Liver (tissue), 9 donors: Measurements from ENCODE around the gene SEPHS1. TPM values are rescaled to one million over a fixed set of nuclear protein-coding genes. Genes with fewer than 3 reads are reported as not detected.

Experiments
- DNase-seq: peaks from one replicate; pipeline ENCODE4 v3.0.0-alpha.2; 2017; ENCODE audit warnings: low spot score
- H3K27ac ChIP-seq, 2 donors: one replicate each; pipeline ENCODE4 v1.7.0; 2013; ENCODE audit warnings: inconsistent platforms in 2 of 2, low read length in 2 of 2, control low read depth in 1 of 2, low read depth in 1 of 2, mild to moderate bottlenecking in 1 of 2
- H3K27me3 ChIP-seq, 4 donors: one replicate each; pipeline versions ENCODE4 v1.6.1 to v1.7.0; 2013; ENCODE audit warnings: low read length in 3 of 4, inconsistent platforms in 1 of 4, mild to moderate bottlenecking in 1 of 4, moderate library complexity in 1 of 4; ENCODE audit not compliant: control insufficient read depth in 4 of 4, insufficient read depth in 4 of 4
- H3K36me3 ChIP-seq, 4 donors: one replicate each; pipeline versions ENCODE4 v1.6.1 to v1.7.0; 2013; ENCODE audit warnings: low read length in 3 of 4, mild to moderate bottlenecking in 3 of 4, low read depth in 1 of 4, moderate library complexity in 1 of 4; ENCODE audit not compliant: control insufficient read depth in 4 of 4, insufficient read depth in 3 of 4
- H3K4me1 ChIP-seq, 4 donors: one replicate each; pipeline versions ENCODE4 v1.6.1 to v1.7.0; 2013; ENCODE audit warnings: low read length in 3 of 4, mild to moderate bottlenecking in 3 of 4, moderate library complexity in 1 of 4; ENCODE audit not compliant: control insufficient read depth in 4 of 4, insufficient read depth in 4 of 4
- H3K4me3 ChIP-seq, 3 donors: one replicate each; pipeline versions ENCODE4 v1.6.1 to v1.7.0; 2013; ENCODE audit warnings: low read length in 3 of 3, control low read depth in 1 of 3, low read depth in 1 of 3, mild to moderate bottlenecking in 1 of 3
- H3K9ac ChIP-seq, 2 donors: one replicate each; pipeline ENCODE4 v1.7.0; 2013; ENCODE audit warnings: low read length in 2 of 2, mild to moderate bottlenecking in 2 of 2, moderate library complexity in 2 of 2, control low read depth in 1 of 2, low read depth in 1 of 2
- H3K9me3 ChIP-seq, 4 donors: one replicate each; pipeline versions ENCODE4 v1.6.1 to v1.7.0; 2013; ENCODE audit warnings: low read length in 3 of 4; ENCODE audit not compliant: control insufficient read depth in 4 of 4
- ATF3 ChIP-seq: IDR thresholded peaks from 2 replicates; pipeline ENCODE4 v1.6.1; 2016; ENCODE audit warnings: antibody characterized with exemption
- EGR1 ChIP-seq, 2 donors: IDR thresholded peaks; 2 replicates each; pipeline ENCODE4 v1.6.1; 2016 to 2018; ENCODE audit warnings: antibody characterized with exemption in 2 of 2, low read depth in 2 of 2
- FOXA1 ChIP-seq: IDR thresholded peaks from 2 replicates; pipeline ENCODE4 v1.6.1; 2016; ENCODE audit warnings: antibody characterized with exemption
- FOXA2 ChIP-seq: IDR thresholded peaks from 2 replicates; pipeline ENCODE4 v1.6.1; 2016; ENCODE audit warnings: antibody characterized with exemption
- HNF4A ChIP-seq, 2 donors: conservative IDR thresholded peaks; 2 replicates each; pipeline ENCODE4 v1.6.1; 2016; ENCODE audit warnings: antibody characterized with exemption in 2 of 2, mild to moderate bottlenecking in 2 of 2
- HNF4G ChIP-seq: IDR thresholded peaks from 2 replicates; pipeline ENCODE4 v1.6.1; 2016; ENCODE audit warnings: antibody characterized with exemption
- JUND ChIP-seq, 2 donors: IDR thresholded peaks; 2 replicates each; pipeline ENCODE4 v1.6.1; 2016; ENCODE audit warnings: antibody characterized with exemption in 2 of 2
- MAX ChIP-seq: IDR thresholded peaks from 2 replicates; pipeline ENCODE4 v1.6.1; 2016; ENCODE audit warnings: antibody characterized with exemption
- NR2F2 ChIP-seq: IDR thresholded peaks from 2 replicates; pipeline ENCODE4 v1.6.1; 2016; ENCODE audit warnings: antibody characterized with exemption
- RAD21 ChIP-seq, 2 donors: IDR thresholded peaks; 2 replicates each; pipeline ENCODE4 v1.6.1; 2016; ENCODE audit warnings: antibody characterized with exemption in 2 of 2, mild to moderate bottlenecking in 2 of 2
- REST ChIP-seq: IDR thresholded peaks from 2 replicates; pipeline ENCODE4 v1.6.1; 2016; ENCODE audit warnings: antibody characterized with exemption, mild to moderate bottlenecking
- RXRA ChIP-seq, 2 donors: IDR thresholded peaks; 2 replicates each; pipeline ENCODE4 v1.6.1; 2017 to 2018; ENCODE audit warnings: antibody characterized with exemption in 2 of 2, mild to moderate bottlenecking in 1 of 2
- TAF1 ChIP-seq: conservative IDR thresholded peaks from 2 replicates; pipeline ENCODE4 v1.6.1; 2016; ENCODE audit warnings: antibody characterized with exemption, mild to moderate bottlenecking
- YY1 ChIP-seq: IDR thresholded peaks from 2 replicates; pipeline ENCODE4 v1.6.1; 2016; ENCODE audit warnings: antibody characterized with exemption, mild to moderate bottlenecking
- WGBS: extraction: QIAGEN DNeasy Blood & Tissue Kit; methylation state at CpG from one replicate; pipeline ENCODE4 v1.1.7; 2013; 5-methylcytosine and 5-hydroxymethylcytosine counted together
- polyA plus RNA-seq, 2 donors: library from polyadenylated mRNA; stranded (reverse) in 1 of 2; unstranded in 1 of 2; fragments of 200-250 nt in 1 of 2; fragments of >200 nt in 1 of 2; fragmentation: Nextera tagmentation in 1 of 2; extraction: Ambion mirVana in 1 of 2; gene quantifications; one replicate each; pipeline versions ENCODE4 v1.2.1 to v1.2.3, GENCODE V29; 2013 to 2015
- total RNA-seq, 2 donors: library from RNA; depleted of rRNA; stranded (reverse); fragments of >200 nt; gene quantifications; one replicate each; pipeline ENCODE4 v1.2.3, GENCODE V29; 2014
- TF ChIP-seq, protein P1 (sequence below): IDR thresholded peaks from 2 replicates; pipeline ENCODE4 v1.6.1; 2016; ENCODE audit warnings: antibody characterized with exemption
- TF ChIP-seq, protein P2 (sequence below): fragments of 150-350 bp; IDR thresholded peaks from 2 replicates; pipeline ENCODE4 v1.5.1; 2017; ENCODE audit warnings: improper control_type of control experiment, low read depth, low read length; ENCODE audit not compliant: missing input control
- donor health status: healthy.
- donor health status: healthy.
- donor health status: healthy.
- donor health status: healthy.
- donor health status: healthy.

The SEPHS1 gene
- total and polyA plus RNA-seq, 4 donors: 10.4 to 39.3 (median 28.3) TPM

GRCh38 chr10:13268841-13269240, 79.3 kb downstream of the SEPHS1 start:
- 41% methylated on average over 3 of the region's 3 CpGs for WGBS
- H3K36me3 ChIP-seq: no peaks in the 10 kb centered on the region

DNA sequence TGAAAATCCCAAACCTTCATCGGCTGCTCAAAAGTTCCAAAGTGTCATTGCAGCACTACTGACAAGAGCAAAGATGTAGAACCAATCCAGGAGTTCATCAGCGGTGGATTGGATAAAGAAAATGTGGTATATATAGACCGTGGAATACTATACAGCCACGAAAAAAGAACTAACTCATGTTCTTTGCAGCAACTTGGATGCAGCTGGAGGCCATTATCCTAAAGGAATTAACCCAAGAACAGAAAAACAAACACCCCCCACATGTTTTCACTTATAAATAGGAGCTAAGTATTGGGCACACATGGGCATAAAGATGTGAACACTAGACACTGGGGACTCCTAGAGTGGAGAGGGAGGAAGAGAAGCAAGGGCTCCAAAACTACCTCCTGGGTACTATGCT, 79.8 kb downstream of the SEPHS1 start:
- no peaks in the 10 kb centered on the region for H3K36me3 ChIP-seq
- no peaks in the 10 kb centered on the region for H3K9me3 ChIP-seq
- H3K4me1 ChIP-seq: peaks cover 1 to 22% (median 16%) of the 10 kb centered on the region in 4 donors
- no peak overlapping the region for H3K4me3 ChIP-seq
- 75% methylated on average over 4 of the region's 4 CpGs for WGBS
- no peaks in the 10 kb centered on the region for H3K27me3 ChIP-seq
- no peak overlapping the region for H3K27ac ChIP-seq
- DNase-seq: no peak
- no peak overlapping the region for H3K9ac ChIP-seq
- TF ChIP-seq, protein P1, sequence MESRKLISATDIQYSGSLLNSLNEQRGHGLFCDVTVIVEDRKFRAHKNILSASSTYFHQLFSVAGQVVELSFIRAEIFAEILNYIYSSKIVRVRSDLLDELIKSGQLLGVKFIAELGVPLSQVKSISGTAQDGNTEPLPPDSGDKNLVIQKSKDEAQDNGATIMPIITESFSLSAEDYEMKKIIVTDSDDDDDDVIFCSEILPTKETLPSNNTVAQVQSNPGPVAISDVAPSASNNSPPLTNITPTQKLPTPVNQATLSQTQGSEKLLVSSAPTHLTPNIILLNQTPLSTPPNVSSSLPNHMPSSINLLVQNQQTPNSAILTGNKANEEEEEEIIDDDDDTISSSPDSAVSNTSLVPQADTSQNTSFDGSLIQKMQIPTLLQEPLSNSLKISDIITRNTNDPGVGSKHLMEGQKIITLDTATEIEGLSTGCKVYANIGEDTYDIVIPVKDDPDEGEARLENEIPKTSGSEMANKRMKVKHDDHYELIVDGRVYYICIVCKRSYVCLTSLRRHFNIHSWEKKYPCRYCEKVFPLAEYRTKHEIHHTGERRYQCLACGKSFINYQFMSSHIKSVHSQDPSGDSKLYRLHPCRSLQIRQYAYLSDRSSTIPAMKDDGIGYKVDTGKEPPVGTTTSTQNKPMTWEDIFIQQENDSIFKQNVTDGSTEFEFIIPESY: no peak
- no peak for TF ChIP-seq EGR1 (IDR thresholded peaks at IDR 0.05; ENCODE audit: low read depth in 2 of 2)
- no peak for TF ChIP-seq JUND (IDR thresholded peaks at IDR 0.05)
- no peak for TF ChIP-seq REST
- no peak for TF ChIP-seq TAF1
- TF ChIP-seq YY1: no peak
- no peak for TF ChIP-seq FOXA2

More at GRCh38 chr10:13268841-13269240, 79.3 kb downstream of the SEPHS1 start:
- H3K9me3 ChIP-seq: no peaks in the 10 kb centered on the region
- no peaks in the 10 kb centered on the region for H3K27me3 ChIP-seq
- no peak overlapping the region for H3K9ac ChIP-seq
- H3K27ac ChIP-seq: no peak overlapping the region
- peaks cover 1 to 26% (median 16%) of the 10 kb centered on the region in 4 donors for H3K4me1 ChIP-seq
- no peak overlapping the region for H3K4me3 ChIP-seq
- no peak for TF ChIP-seq RAD21 (IDR thresholded peaks at IDR 0.05)
- TF ChIP-seq RXRA (IDR thresholded peaks at IDR 0.05): no peak
- no peak for TF ChIP-seq REST
- no peak for TF ChIP-seq ATF3
- no peak for TF ChIP-seq YY1
- TF ChIP-seq MAX: no peak
- TF ChIP-seq, protein P2, sequence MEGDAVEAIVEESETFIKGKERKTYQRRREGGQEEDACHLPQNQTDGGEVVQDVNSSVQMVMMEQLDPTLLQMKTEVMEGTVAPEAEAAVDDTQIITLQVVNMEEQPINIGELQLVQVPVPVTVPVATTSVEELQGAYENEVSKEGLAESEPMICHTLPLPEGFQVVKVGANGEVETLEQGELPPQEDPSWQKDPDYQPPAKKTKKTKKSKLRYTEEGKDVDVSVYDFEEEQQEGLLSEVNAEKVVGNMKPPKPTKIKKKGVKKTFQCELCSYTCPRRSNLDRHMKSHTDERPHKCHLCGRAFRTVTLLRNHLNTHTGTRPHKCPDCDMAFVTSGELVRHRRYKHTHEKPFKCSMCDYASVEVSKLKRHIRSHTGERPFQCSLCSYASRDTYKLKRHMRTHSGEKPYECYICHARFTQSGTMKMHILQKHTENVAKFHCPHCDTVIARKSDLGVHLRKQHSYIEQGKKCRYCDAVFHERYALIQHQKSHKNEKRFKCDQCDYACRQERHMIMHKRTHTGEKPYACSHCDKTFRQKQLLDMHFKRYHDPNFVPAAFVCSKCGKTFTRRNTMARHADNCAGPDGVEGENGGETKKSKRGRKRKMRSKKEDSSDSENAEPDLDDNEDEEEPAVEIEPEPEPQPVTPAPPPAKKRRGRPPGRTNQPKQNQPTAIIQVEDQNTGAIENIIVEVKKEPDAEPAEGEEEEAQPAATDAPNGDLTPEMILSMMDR: no peak
- no peak for TF ChIP-seq HNF4G
- TF ChIP-seq NR2F2: no peak
- no peak for TF ChIP-seq HNF4A (conservative IDR thresholded peaks at IDR 0.05)
- TF ChIP-seq FOXA1: no peak
- no peak for TF ChIP-seq TAF1
- no peak for DNase-seq
